Measurements from ENCODE around the gene TTLL10.

DNA sequence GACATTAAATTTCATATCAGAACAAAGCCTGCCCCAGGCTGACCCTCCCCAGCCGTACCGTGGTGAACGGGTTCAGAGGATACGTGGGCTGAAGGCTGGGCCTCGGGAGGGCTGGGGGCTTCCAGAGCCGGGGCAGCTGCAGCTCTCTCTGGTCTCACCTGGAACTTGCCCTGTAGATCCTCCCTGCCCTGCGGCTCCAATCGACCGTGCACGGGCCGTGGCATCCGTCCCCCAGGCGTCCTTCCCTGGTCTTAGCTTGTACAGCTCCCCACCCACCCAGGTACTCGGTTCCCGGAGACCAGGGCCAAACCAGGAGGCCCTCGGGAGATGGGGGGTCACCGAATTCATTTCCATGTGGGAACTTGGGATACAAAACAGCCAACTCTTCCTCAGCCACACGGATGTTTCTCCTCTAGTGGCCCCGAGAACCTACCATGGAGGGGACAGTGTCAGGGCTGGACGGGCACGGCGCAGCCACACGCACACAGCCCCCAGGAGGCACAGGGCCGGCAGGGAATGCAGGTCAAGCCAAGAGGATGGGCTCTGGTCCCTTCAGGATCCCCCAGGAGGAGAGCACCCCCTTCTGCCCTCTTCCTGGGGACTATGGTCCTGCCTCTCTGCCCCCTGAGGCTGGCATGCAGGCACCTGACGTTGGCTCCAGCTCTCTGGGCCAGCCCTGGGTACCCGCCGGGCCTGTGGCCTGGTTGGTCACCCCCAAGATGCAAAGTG, 61.5 kb downstream of the TTLL10 start:
- no peak for TF ChIP-seq CTCF (IDR thresholded peaks at IDR 0.05; ENCODE audit: insufficient read depth, low read length)
- TF ChIP-seq POLR2AphosphoS5 (IDR thresholded peaks at IDR 0.05; ENCODE audit: low read depth), result no peak; the same call in 1 of the 2 replicates

All from HL-60 (cell line).